ENCODE results near the gene XBP1. TPM values are rescaled to one million over a fixed set of nuclear protein-coding genes. Genes with fewer than 3 reads are reported as not detected.

XBP1 gene
- total and polyA plus RNA-seq, 10 of the 15 experiments (the other 5 are each of a cell fraction or from before 2014, with no cell fraction given) = 44.5 to 313 (median 149) TPM

DNA sequence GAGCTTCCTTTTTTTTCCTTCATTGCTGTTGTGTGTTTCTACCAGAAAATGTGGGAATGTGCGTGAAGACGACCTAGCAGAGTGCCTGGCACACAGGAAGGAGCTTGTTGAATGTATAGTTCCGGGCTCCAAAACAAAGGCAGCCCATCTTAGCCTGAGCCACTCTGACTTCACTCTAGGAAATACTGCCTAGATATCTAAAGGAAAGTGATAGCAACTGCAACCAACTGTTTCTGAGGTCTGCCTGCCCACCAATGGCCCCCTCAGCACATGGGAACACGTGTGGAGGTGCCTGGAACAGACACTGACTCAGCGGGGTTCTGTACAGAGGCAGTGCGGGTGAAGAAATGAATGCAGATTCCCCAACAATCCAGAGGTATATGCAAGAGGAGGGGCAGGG, 14.7 kb upstream of the XBP1 start:
- no peak overlapping the region for H3K4me2 ChIP-seq (ENCODE audit: control insufficient read depth, insufficient read depth)
- no peaks in the 10 kb centered on the region for H4K20me1 ChIP-seq (ENCODE audit: control insufficient read depth, insufficient read depth)
- intact Hi-C loops (cut with micrococcal nuclease; ENCODE audit: unreplicated experiment) = no loop called here
- DNase-seq (ENCODE audit: low read depth, low spot score) (no peak), FAIRE-seq (no peak), ATAC-seq (no peak)
- 82% methylated on average over 6 of the region's 6 CpGs for WGBS (ENCODE audit: insufficient coverage, insufficient replicate concordance, low lambda C conversion rate, missing lambda C conversion rate)
- ChIA-PET RAD21 (ENCODE audit: unreplicated experiment) (interaction anchor here (1.0 to 2.2 kb wide), 3 partner anchors 13 to 225 kb away, joined by 4 to 6 read pairs (median 5); no protein-coding TSS in a partner anchor), CTCF (interaction anchor here (1.0 to 2.0 kb wide), 4 partner anchors 13 to 214 kb away, joined by 3 to 10 read pairs (median 4); no protein-coding TSS in a partner anchor), SMC1A (ENCODE audit: uncharacterized antibody, unreplicated experiment) (interaction anchor here (1.3 to 5.3 kb wide), 6 partner anchors 12 to 103 kb away, joined by 3 to 49 read pairs (median 15); partner anchors contain the start of gene XBP1), POLR2A (interaction anchor here (1.3 kb wide), 1 partner anchor 19 kb away, joined by 5 read pairs; no protein-coding TSS in a partner anchor)
- in situ Hi-C loops (cut with MboI) = no loop called here
- H3K9ac ChIP-seq (ENCODE audit: control insufficient read depth, insufficient read depth, low read length) = no peak overlapping the region
- H3K9me3 ChIP-seq (replicated peaks; ENCODE audit: control insufficient read depth, insufficient read depth, low read length) = no peaks in the 10 kb centered on the region
- H3K36me3 ChIP-seq (ENCODE audit: control insufficient read depth in 2 of 2, insufficient read depth in 2 of 2, low read length in 1 of 2) = no peaks in the 10 kb centered on the region
- BruUV-seq (replicated peaks) = no TSS peak
- H3K27me3 ChIP-seq (replicated peaks in 1 of 2; ENCODE audit: control insufficient read depth in 2 of 2, insufficient read depth in 2 of 2, low read length in 1 of 2) = no peaks in the 10 kb centered on the region
- peaks cover 53% of the 10 kb centered on the region for H3K4me1 ChIP-seq (ENCODE audit: control insufficient read depth, insufficient read depth, low read length)
- no peak overlapping the region for H2AFZ ChIP-seq (ENCODE audit: control insufficient read depth, low read depth, low read length)
- peaks cover 1% of the 10 kb centered on the region; the same call in 1 of the 2 replicates for H3K79me2 ChIP-seq (ENCODE audit: control insufficient read depth, insufficient read depth, low read length)
- no peak overlapping the region for H3K4me3 ChIP-seq
- TF ChIP-seq MYC (IDR thresholded peaks at IDR 0.05; ENCODE audit: insufficient read depth, insufficient read length, insufficient replicate concordance, low read length, severe bottlenecking) = no peak
- H3K27ac ChIP-seq (ENCODE audit: control insufficient read depth, insufficient read depth) = no peak overlapping the region

DNA sequence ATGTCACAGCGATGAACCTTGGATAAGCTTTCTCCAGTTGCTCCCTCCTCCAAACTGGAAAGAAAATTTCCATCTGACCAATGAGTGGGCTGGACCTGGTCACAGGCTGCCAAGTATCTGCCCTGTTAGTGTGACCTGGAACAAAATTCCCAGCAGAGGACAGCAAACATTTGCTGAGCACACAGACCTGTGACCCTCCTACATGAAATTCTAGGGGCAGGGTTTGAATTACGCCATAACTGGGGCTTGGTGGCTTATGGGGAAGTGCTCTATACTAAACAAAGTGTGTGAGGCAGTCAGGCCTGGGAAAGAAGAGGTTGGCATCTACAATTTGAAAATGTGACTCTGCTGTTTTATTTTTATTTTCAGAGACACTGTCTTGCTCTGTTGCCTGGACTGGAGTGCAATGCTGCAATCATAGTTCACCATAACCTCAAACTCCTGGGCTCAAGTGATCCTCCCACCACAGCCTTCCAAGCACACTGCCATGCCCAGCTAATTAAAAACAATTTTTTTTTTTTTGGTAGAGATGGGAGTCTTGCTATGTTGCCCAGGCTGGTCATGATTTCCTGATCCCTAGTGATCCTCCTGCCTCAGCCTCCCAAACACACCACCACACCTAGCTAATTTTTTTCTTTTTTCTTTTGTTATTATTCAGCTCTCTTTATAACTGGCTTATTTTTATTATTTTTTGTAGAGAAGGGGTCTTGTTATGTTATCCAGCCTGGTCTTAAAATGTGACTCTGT, 13.6 kb upstream of the XBP1 start:
- in situ Hi-C loops (cut with MboI) = no loop called here
- no peak for FAIRE-seq
- H2AFZ ChIP-seq (ENCODE audit: control insufficient read depth, low read depth, low read length) = no peak overlapping the region
- ATAC-seq = no peak
- H3K79me2 ChIP-seq (ENCODE audit: control insufficient read depth, insufficient read depth, low read length) = peaks cover 1% of the 10 kb centered on the region; the same call in 1 of the 2 replicates
- 96% methylated on average over 2 of the region's 2 CpGs for WGBS (ENCODE audit: insufficient coverage, insufficient replicate concordance, low lambda C conversion rate, missing lambda C conversion rate)
- H3K4me2 ChIP-seq (ENCODE audit: control insufficient read depth, insufficient read depth) = no peak overlapping the region
- peaks cover 41% of the 10 kb centered on the region for H3K4me1 ChIP-seq (ENCODE audit: control insufficient read depth, insufficient read depth, low read length)
- H3K9ac ChIP-seq (ENCODE audit: control insufficient read depth, insufficient read depth, low read length) = no peak overlapping the region
- no peak overlapping the region for H3K4me3 ChIP-seq
- SMC1A ChIA-PET (ENCODE audit: uncharacterized antibody, unreplicated experiment) = interaction anchor here (0.7 to 5.3 kb wide), 8 partner anchors 11 to 214 kb away, joined by 3 to 49 read pairs (median 14); partner anchors contain the start of gene XBP1
- no peaks in the 10 kb centered on the region for H4K20me1 ChIP-seq (ENCODE audit: control insufficient read depth, insufficient read depth)
- POLR2A ChIA-PET = interaction anchor here (1.3 to 6.7 kb wide), 3 partner anchors 13 to 18 kb away, joined by 4 to 78 read pairs (median 5); partner anchors contain the start of gene XBP1
- H3K27me3 ChIP-seq (replicated peaks in 1 of 2; ENCODE audit: control insufficient read depth in 2 of 2, insufficient read depth in 2 of 2, low read length in 1 of 2) = no peaks in the 10 kb centered on the region
- CTCF ChIA-PET = interaction anchor here (1.0 to 3.3 kb wide), 6 partner anchors 8 to 213 kb away, joined by 3 to 16 read pairs (median 4); no protein-coding TSS in a partner anchor
- no peak for DNase-seq (ENCODE audit: low read depth, low spot score)
- no peaks in the 10 kb centered on the region for H3K9me3 ChIP-seq (replicated peaks; ENCODE audit: control insufficient read depth, insufficient read depth, low read length)
- RAD21 ChIA-PET (ENCODE audit: unreplicated experiment) = interaction anchor here (2.2 kb wide), 1 partner anchor 226 kb away, joined by 6 read pairs; no protein-coding TSS in a partner anchor
- no TSS peak for BruUV-seq (replicated peaks)
- no peak overlapping the region for H3K27ac ChIP-seq (ENCODE audit: control insufficient read depth, insufficient read depth)
- no peaks in the 10 kb centered on the region for H3K36me3 ChIP-seq (ENCODE audit: control insufficient read depth in 2 of 2, insufficient read depth in 2 of 2, low read length in 1 of 2)
- intact Hi-C loops (cut with micrococcal nuclease; ENCODE audit: unreplicated experiment) = no loop called here
- TF ChIP-seq, protein P1, sequence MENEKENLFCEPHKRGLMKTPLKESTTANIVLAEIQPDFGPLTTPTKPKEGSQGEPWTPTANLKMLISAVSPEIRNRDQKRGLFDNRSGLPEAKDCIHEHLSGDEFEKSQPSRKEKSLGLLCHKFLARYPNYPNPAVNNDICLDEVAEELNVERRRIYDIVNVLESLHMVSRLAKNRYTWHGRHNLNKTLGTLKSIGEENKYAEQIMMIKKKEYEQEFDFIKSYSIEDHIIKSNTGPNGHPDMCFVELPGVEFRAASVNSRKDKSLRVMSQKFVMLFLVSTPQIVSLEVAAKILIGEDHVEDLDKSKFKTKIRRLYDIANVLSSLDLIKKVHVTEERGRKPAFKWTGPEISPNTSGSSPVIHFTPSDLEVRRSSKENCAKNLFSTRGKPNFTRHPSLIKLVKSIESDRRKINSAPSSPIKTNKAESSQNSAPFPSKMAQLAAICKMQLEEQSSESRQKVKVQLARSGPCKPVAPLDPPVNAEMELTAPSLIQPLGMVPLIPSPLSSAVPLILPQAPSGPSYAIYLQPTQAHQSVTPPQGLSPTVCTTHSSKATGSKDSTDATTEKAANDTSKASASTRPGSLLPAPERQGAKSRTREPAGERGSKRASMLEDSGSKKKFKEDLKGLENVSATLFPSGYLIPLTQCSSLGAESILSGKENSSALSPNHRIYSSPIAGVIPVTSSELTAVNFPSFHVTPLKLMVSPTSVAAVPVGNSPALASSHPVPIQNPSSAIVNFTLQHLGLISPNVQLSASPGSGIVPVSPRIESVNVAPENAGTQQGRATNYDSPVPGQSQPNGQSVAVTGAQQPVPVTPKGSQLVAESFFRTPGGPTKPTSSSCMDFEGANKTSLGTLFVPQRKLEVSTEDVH (IDR thresholded peaks at IDR 0.05; ENCODE audit: low read depth, partially characterized antibody) = no peak
- TF ChIP-seq CHD1 (IDR thresholded peaks at IDR 0.05; ENCODE audit: low read depth, low read length) (no peak), PML (IDR thresholded peaks at IDR 0.05; ENCODE audit: low read length) (no peak)
- TF ChIP-seq, protein P2, sequence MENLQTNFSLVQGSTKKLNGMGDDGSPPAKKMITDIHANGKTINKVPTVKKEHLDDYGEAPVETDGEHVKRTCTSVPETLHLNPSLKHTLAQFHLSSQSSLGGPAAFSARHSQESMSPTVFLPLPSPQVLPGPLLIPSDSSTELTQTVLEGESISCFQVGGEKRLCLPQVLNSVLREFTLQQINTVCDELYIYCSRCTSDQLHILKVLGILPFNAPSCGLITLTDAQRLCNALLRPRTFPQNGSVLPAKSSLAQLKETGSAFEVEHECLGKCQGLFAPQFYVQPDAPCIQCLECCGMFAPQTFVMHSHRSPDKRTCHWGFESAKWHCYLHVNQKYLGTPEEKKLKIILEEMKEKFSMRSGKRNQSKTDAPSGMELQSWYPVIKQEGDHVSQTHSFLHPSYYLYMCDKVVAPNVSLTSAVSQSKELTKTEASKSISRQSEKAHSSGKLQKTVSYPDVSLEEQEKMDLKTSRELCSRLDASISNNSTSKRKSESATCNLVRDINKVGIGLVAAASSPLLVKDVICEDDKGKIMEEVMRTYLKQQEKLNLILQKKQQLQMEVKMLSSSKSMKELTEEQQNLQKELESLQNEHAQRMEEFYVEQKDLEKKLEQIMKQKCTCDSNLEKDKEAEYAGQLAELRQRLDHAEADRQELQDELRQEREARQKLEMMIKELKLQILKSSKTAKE (IDR thresholded peaks at IDR 0.05; ENCODE audit: low read depth, poor library complexity, severe bottlenecking) = no peak

All from GM12878 (cell line).